ENCODE measurements around the gene STON1. TPM values are rescaled to one million over a fixed set of nuclear protein-coding genes. Genes with fewer than 3 reads are reported as not detected.
A peak's percentile ranks its signal among the peaks of the same experiment; 100 is the strongest.
"Not testable (repeated sequence)": the region's sequence is repeated elsewhere in the genome, so short reads cannot be mapped to it uniquely, and the experiment has no call there.

Gene STON1
- total and polyA plus RNA-seq, 5 donors = 5.9 to 18.0 (median 12.9) TPM

DNA sequence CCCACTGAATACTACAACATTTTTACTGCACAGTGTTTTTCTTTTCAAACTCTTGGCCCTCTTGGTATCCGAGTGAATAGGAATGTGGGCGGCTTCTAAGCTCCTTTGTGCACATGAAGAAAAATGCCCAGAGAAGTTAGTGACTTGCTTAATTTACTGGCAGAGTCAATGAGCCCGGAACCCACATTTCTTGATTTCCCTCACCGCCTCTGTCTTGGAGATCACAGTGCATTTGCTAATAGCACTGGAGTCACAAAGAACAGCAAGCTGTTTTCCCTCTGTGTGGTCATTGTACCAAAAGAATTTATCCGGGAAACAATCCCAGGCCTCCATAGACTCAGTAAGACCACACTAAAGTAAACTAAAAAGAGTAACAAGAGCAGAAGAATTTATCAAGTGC, 18.9 kb downstream of the STON1 start:
- Histone ChIP-seq H3K27me3 (ENCODE audit: control insufficient read depth, insufficient read depth) (no peaks in the 10 kb centered on the region), H3K4me3 (ENCODE audit: low read length) (no peak overlapping the region), H3K9me3 (ENCODE audit: control insufficient read depth, low read length) (no peaks in the 10 kb centered on the region), H3K4me1 (ENCODE audit: control insufficient read depth, insufficient read depth, low read length) (peaks cover 6% of the 10 kb centered on the region), H3K27ac (ENCODE audit: low read length) (no peak overlapping the region)
- ATAC-seq = peak; percentile 20 to 53
- whole genome bisulfite sequencing = 70% methylated on average over 5 of the region's 5 CpGs
- intact Hi-C loops (cut with DNase I) = no loop called here
- DNase-seq = no peak

- Histone ChIP-seq H3K27ac (ENCODE audit: low read length) (no peak overlapping the region), H3K9me3 (ENCODE audit: control insufficient read depth, low read length) (no peaks in the 10 kb centered on the region), H3K4me1 (ENCODE audit: control insufficient read depth, insufficient read depth, low read length) (peaks cover 6% of the 10 kb centered on the region), H3K4me3 (ENCODE audit: low read length) (no peak overlapping the region), H3K27me3 (ENCODE audit: control insufficient read depth, insufficient read depth) (no peaks in the 10 kb centered on the region)
- 97% methylated on average over 3 of the region's 3 CpGs for whole genome bisulfite sequencing
- no peak for DNase-seq
- intact Hi-C loops (cut with DNase I) = no loop called here
- ATAC-seq = no peak
Observed at GRCh38 chr2:48549972-48550371, 20.0 kb downstream of the STON1 start.

DNA sequence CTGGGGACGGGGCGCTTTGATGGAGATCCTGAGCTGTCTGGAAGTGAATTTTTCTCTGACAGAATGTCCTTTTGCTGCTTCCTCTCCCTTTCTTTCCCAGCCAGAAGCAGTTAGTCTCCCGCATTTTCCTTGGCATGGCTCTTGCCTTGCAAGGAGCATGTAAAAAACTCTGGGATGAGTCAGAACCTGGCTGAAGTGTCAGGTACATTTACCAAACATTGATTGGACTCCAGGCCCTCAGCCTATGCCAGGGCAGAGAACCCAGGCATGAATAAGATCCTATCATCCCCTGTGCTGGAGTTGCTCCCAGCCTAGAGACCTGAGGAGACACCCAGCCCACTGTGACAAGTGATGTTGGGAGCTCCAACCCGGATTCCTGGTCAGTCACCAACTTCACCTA, 21.6 kb downstream of the STON1 start:
- ATAC-seq = no peak

GRCh38 chr2:48555071-48555470, 25.1 kb downstream of the STON1 start:
- H3K9me3 ChIP-seq (ENCODE audit: control insufficient read depth, low read length); H3K4me1 ChIP-seq (ENCODE audit: control insufficient read depth, insufficient read depth, low read length); H3K27me3 ChIP-seq (ENCODE audit: control insufficient read depth, insufficient read depth); intact Hi-C loops (cut with DNase I); DNase-seq; ATAC-seq; H3K4me3 ChIP-seq (ENCODE audit: low read length); H3K27ac ChIP-seq (ENCODE audit: low read length): not testable (repeated sequence)
- 87% methylated on average over 18 of the region's 21 CpGs for WGBS

More for the DNA sequence above, 21.6 kb downstream of the STON1 start:
- Histone ChIP-seq H3K4me3 (ENCODE audit: low read length) (no peak overlapping the region), H3K4me1 (ENCODE audit: control insufficient read depth, insufficient read depth, low read length) (peaks cover 3% of the 10 kb centered on the region), H3K9me3 (ENCODE audit: control insufficient read depth, low read length) (no peaks in the 10 kb centered on the region), H3K27ac (ENCODE audit: low read length) (no peak overlapping the region), H3K27me3 (ENCODE audit: control insufficient read depth, insufficient read depth) (no peaks in the 10 kb centered on the region)
- 95% methylated on average over 4 of the region's 4 CpGs for WGBS
- no peak for DNase-seq
- intact Hi-C loops (cut with DNase I) = no loop called here

GRCh38 chr2:48558456-48558855, 28.5 kb downstream of the STON1 start:
- WGBS = 98% methylated on average over 1 of the region's 1 CpG
- no peak overlapping the region for H3K27ac ChIP-seq (ENCODE audit: low read length)
- intact Hi-C loops (cut with DNase I) = no loop called here
- no peaks in the 10 kb centered on the region for H3K27me3 ChIP-seq (ENCODE audit: control insufficient read depth, insufficient read depth)
- no peaks in the 10 kb centered on the region for H3K9me3 ChIP-seq (ENCODE audit: control insufficient read depth, low read length)
- H3K4me1 ChIP-seq (ENCODE audit: control insufficient read depth, insufficient read depth, low read length) = no peaks in the 10 kb centered on the region
- ATAC-seq (no peak), DNase-seq (no peak)
- H3K4me3 ChIP-seq (ENCODE audit: low read length) = no peak overlapping the region

DNA sequence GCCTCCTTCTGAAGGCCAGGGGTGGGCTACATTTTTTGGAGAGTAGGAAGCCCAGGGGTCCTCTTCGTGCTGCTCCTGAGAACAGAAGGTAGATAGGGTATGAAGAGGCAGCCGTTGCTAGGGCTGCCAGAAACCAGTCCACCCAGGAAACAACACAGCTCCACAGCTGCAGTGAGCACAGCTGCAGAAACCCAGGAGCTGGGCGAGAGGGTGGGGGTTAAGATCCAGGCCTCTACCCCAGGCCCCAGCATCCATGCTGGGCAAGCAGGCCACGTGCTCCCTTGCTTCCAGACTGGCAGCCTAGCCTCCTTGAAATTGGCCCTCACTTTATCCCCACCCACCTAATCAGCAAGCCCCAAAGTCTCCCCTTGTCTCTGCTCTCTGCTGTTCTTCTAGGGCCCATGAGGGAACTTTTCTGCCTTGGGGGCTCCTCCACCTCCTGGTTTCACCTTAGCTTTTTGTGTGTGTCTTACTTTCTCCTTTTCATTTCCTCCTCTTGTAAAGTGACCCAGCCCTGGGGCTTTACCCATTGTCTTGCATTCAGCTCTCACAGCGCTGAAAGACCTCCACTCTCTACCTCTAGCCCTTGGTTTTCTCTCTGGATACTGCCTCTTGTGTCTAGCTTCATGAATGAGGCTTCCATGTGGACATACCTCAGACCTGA, 30.7 kb downstream of the STON1 start:
- ATAC-seq (no peak), DNase-seq (no peak)
- intact Hi-C loops (cut with DNase I) = no loop called here
- Histone ChIP-seq H3K4me1 (ENCODE audit: control insufficient read depth, insufficient read depth, low read length) (no peaks in the 10 kb centered on the region), H3K9me3 (ENCODE audit: control insufficient read depth, low read length) (no peaks in the 10 kb centered on the region), H3K4me3 (ENCODE audit: low read length) (no peak overlapping the region), H3K27me3 (ENCODE audit: control insufficient read depth, insufficient read depth) (no peaks in the 10 kb centered on the region), H3K27ac (ENCODE audit: low read length) (no peak overlapping the region)
- WGBS = 79% methylated on average over 5 of the region's 5 CpGs

- H3K27me3 ChIP-seq (ENCODE audit: control insufficient read depth, insufficient read depth) = no peaks in the 10 kb centered on the region
- no peak for ATAC-seq
Observed at GRCh38 chr2:48562281-48562680, 32.3 kb downstream of the STON1 start.

GRCh38 chr2:48566592-48567310, 36.8 kb downstream of the STON1 start:
- no peak overlapping the region for H3K4me3 ChIP-seq (ENCODE audit: low read length)
- peaks cover 3% of the 10 kb centered on the region for H3K4me1 ChIP-seq (ENCODE audit: control insufficient read depth, insufficient read depth, low read length)
- ATAC-seq (peak; percentile 49 to 58), DNase-seq (no peak)
- H3K27me3 ChIP-seq (ENCODE audit: control insufficient read depth, insufficient read depth) = no peaks in the 10 kb centered on the region
- intact Hi-C loops (cut with DNase I) = no loop called here
- WGBS = 53% methylated on average over 7 of the region's 7 CpGs
- no peaks in the 10 kb centered on the region for H3K9me3 ChIP-seq (ENCODE audit: control insufficient read depth, low read length)
- H3K27ac ChIP-seq (ENCODE audit: low read length) = no peak overlapping the region

More at GRCh38 chr2:48562281-48562680, 32.3 kb downstream of the STON1 start:
- H3K9me3 ChIP-seq (ENCODE audit: control insufficient read depth, low read length) = no peaks in the 10 kb centered on the region
- intact Hi-C loops (cut with DNase I) = no loop called here
- H3K4me1 ChIP-seq (ENCODE audit: control insufficient read depth, insufficient read depth, low read length) = no peaks in the 10 kb centered on the region
- H3K27ac ChIP-seq (ENCODE audit: low read length) = no peak overlapping the region
- no peak for DNase-seq
- WGBS = 90% methylated on average over 4 of the region's 4 CpGs
- H3K4me3 ChIP-seq (ENCODE audit: low read length) = no peak overlapping the region

DNA sequence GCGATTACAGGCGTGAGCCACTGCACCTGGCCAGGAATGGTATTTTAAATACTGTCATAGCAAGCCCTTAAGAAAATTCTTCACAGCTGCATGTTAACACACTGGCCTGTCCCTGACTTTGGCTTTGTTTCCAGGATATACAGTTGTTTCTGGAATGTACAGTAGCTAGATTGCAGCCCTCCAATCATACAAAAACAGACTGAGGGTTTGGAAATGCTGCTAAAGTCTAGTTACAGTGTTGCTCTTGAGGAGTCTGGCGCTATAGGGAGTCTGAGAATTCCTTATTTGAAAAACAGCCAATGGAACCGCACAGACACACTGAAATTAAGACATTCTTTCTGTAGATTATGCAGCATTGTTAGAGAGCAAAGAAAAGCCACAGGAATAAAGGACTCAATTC, 37.7 kb downstream of the STON1 start:
- Histone ChIP-seq H3K27me3 (ENCODE audit: control insufficient read depth, insufficient read depth) (no peaks in the 10 kb centered on the region), H3K27ac (ENCODE audit: low read length) (no peak overlapping the region), H3K9me3 (ENCODE audit: control insufficient read depth, low read length) (no peaks in the 10 kb centered on the region), H3K4me1 (ENCODE audit: control insufficient read depth, insufficient read depth, low read length) (peaks cover 6% of the 10 kb centered on the region), H3K4me3 (ENCODE audit: low read length) (no peak overlapping the region)
- ATAC-seq (no peak), DNase-seq (no peak)
- intact Hi-C loops (cut with DNase I) = no loop called here
- 55% methylated on average over 4 of the region's 4 CpGs for WGBS

- intact Hi-C loops (cut with DNase I) = no loop called here
- no peaks in the 10 kb centered on the region for H3K27me3 ChIP-seq (ENCODE audit: control insufficient read depth, insufficient read depth)
- ATAC-seq = peak; percentile 56 to 74
- DNase-seq = no peak
- H3K4me1 ChIP-seq (ENCODE audit: control insufficient read depth, insufficient read depth, low read length) = peaks cover 8% of the 10 kb centered on the region
- H3K9me3 ChIP-seq (ENCODE audit: control insufficient read depth, low read length) = no peaks in the 10 kb centered on the region
- H3K4me3 ChIP-seq (ENCODE audit: low read length) = no peak overlapping the region
- WGBS = 58% methylated on average over 4 of the region's 4 CpGs
- no peak overlapping the region for H3K27ac ChIP-seq (ENCODE audit: low read length)
Observed at GRCh38 chr2:48568547-48568946, 38.6 kb downstream of the STON1 start.

- Histone ChIP-seq H3K4me1 (ENCODE audit: control insufficient read depth, insufficient read depth, low read length) (peaks cover 8% of the 10 kb centered on the region), H3K4me3 (ENCODE audit: low read length) (no peak overlapping the region), H3K27ac (ENCODE audit: low read length) (no peak overlapping the region), H3K27me3 (ENCODE audit: control insufficient read depth, insufficient read depth) (no peaks in the 10 kb centered on the region), H3K9me3 (ENCODE audit: control insufficient read depth, low read length) (no peaks in the 10 kb centered on the region)
- no peak for ATAC-seq
- intact Hi-C loops (cut with DNase I) = no loop called here
- no peak for DNase-seq
Observed at GRCh38 chr2:48569433-48569832, 39.5 kb downstream of the STON1 start.
